GM12892 (cell line): ENCODE measurements around the gene HYAL2.

ENCODE experiments used
- POLR2A ChIP-seq: IDR thresholded peaks from 2 replicates; pipeline ENCODE4 v1.6.1; 2011; ENCODE audit warnings: low read depth, low read length, control low read depth
- POLR2AphosphoS5 ChIP-seq: IDR thresholded peaks from 2 replicates; pipeline ENCODE4 v1.6.1; 2011; ENCODE audit warnings: low read depth, low read length, control low read depth
- TAF1 ChIP-seq: IDR thresholded peaks from 2 replicates; pipeline ENCODE4 v1.6.1; 2011; ENCODE audit warnings: low read depth, mild to moderate bottlenecking, control low read depth, low read length, borderline replicate concordance

GRCh38 chr3:50327129-50327528 is 4.6 kb upstream of the HYAL2 start:
- TF ChIP-seq POLR2A (no peak), POLR2AphosphoS5 (no peak), TAF1 (no peak)
